GM19455 (cell line): ENCODE data around the gene PAFAH1B2.
"Not testable (repeated sequence)": the region's sequence is repeated elsewhere in the genome, so short reads cannot be mapped to it uniquely, and the experiment has no call there.

ENCODE experiments used
- ATAC-seq: cut with Tn5 transposase; IDR thresholded peaks from one replicate; pipeline ENCODE4 v1.9.1; 2021; ENCODE audit not compliant: unreplicated experiment

PAFAH1B2 gene

GRCh38 chr11:117127171-117127901 lies 16.8 kb upstream of the PAFAH1B2 start:
- ATAC-seq = no peak

- ATAC-seq = no peak
Measured at GRCh38 chr11:117128289-117128688, 15.8 kb upstream of the PAFAH1B2 start.

- not testable (repeated sequence) for ATAC-seq
Measured at GRCh38 chr11:117130396-117130795, 13.7 kb upstream of the PAFAH1B2 start.

GRCh38 chr11:117130879-117131278 lies 13.2 kb upstream of the PAFAH1B2 start:
- ATAC-seq = no peak

GRCh38 chr11:117134431-117134830 lies 9.7 kb upstream of the PAFAH1B2 start:
- no peak for ATAC-seq

GRCh38 chr11:117134979-117135378 lies 9.1 kb upstream of the PAFAH1B2 start:
- ATAC-seq = not testable (repeated sequence)

- ATAC-seq = not testable (repeated sequence)
Measured at GRCh38 chr11:117137223-117138086, 6.6 kb upstream of the PAFAH1B2 start.

- ATAC-seq = no peak
Measured at GRCh38 chr11:117143390-117143789, 697 bp upstream of the PAFAH1B2 start.

GRCh38 chr11:117144477-117145392 lies 648 bp downstream of the PAFAH1B2 start:
- peak; percentile 60 for ATAC-seq

GRCh38 chr11:117145393-117145761 lies 1.3 kb downstream of the PAFAH1B2 start:
- ATAC-seq = no peak

GRCh38 chr11:117146521-117146920 lies 2.4 kb downstream of the PAFAH1B2 start:
- no peak for ATAC-seq

- no peak for ATAC-seq
Measured at GRCh38 chr11:117152066-117152465, 8.0 kb downstream of the PAFAH1B2 start.

- no peak for ATAC-seq
Measured at GRCh38 chr11:117154468-117154867, 10.4 kb downstream of the PAFAH1B2 start.

GRCh38 chr11:117157507-117157906 lies 13.4 kb downstream of the PAFAH1B2 start:
- no peak for ATAC-seq

GRCh38 chr11:117159892-117160291 lies 15.8 kb downstream of the PAFAH1B2 start:
- no peak for ATAC-seq

- no peak for ATAC-seq
Measured at GRCh38 chr11:117160826-117161225, 16.7 kb downstream of the PAFAH1B2 start.

- no peak for ATAC-seq
Measured at GRCh38 chr11:117166491-117166890, 22.4 kb downstream of the PAFAH1B2 start.

GRCh38 chr11:117169736-117170135 lies 25.6 kb downstream of the PAFAH1B2 start:
- ATAC-seq = no peak

GRCh38 chr11:117170210-117170609 lies 26.1 kb downstream of the PAFAH1B2 start:
- no peak for ATAC-seq

- ATAC-seq = no peak
Measured at GRCh38 chr11:117171007-117171403, 26.9 kb downstream of the PAFAH1B2 start.

GRCh38 chr11:117171404-117172061 lies 27.4 kb downstream of the PAFAH1B2 start:
- ATAC-seq = no peak
